GM23338 (cell line): Measurements from ENCODE around the gene HMCN2. TPM values are rescaled to one million over a fixed set of nuclear protein-coding genes. Genes with fewer than 3 reads are reported as not detected.

Experiments
- ATAC-seq: fragments of 200-7000 bp; cut with Tn5 transposase; 3 replicates; pipeline ENCODE4 v1.9.1; 2020
- DNase-seq: peaks from one replicate; pipeline ENCODE4 v3.0.0-alpha.2; 2015; ENCODE audit warnings: low spot score
- H2AFZ ChIP-seq: fragments of 200-600 bp; sonication (generic); 2 replicates; pipeline ENCODE4 v1.8.0; 2016; ENCODE audit warnings: antibody characterized with exemption, mild to moderate bottlenecking, moderate library complexity
- H3F3A ChIP-seq: fragments of 200-600 bp; sonication (generic); replicated peaks from 2 replicates; pipeline ENCODE4 v1.8.0; 2017; ENCODE audit warnings: antibody characterized with exemption, mixed run types, low read depth
- H3K27ac ChIP-seq: fragments of 200-600 bp; sonication (generic); 2 replicates; pipeline ENCODE4 v1.6.1; 2016; ENCODE audit warnings: low read depth
- H3K27me3 ChIP-seq: fragments of 200-600 bp; sonication (generic); 2 replicates; pipeline ENCODE4 v1.8.0; 2016; ENCODE audit warnings: mild to moderate bottlenecking, mixed run types, moderate library complexity; ENCODE audit not compliant: insufficient read depth
- H3K36me3 ChIP-seq: fragments of 200-600 bp; sonication (generic); 2 replicates; pipeline ENCODE4 v1.8.0; 2016; ENCODE audit warnings: mild to moderate bottlenecking; ENCODE audit not compliant: insufficient read depth
- H3K4me1 ChIP-seq: fragments of 200-600 bp; sonication (generic); 2 replicates; pipeline ENCODE4 v1.8.0; 2016; ENCODE audit warnings: mild to moderate bottlenecking, moderate library complexity; ENCODE audit not compliant: insufficient read depth
- H3K4me2 ChIP-seq: fragments of 200-600 bp; sonication (generic); 2 replicates; pipeline ENCODE4 v1.7.1; 2017; ENCODE audit warnings: mixed run types
- H3K4me3 ChIP-seq: fragments of 200-600 bp; sonication (generic); 2 replicates; pipeline ENCODE4 v1.6.1; 2016; ENCODE audit warnings: mixed run types
- H3K79me2 ChIP-seq: fragments of 200-600 bp; sonication (generic); replicated peaks from 2 replicates; pipeline ENCODE4 v1.8.0; 2017; ENCODE audit warnings: mild to moderate bottlenecking; ENCODE audit not compliant: insufficient read depth
- H3K9me2 ChIP-seq: fragments of 200-600 bp; sonication (generic); 2 replicates; pipeline ENCODE4 v1.8.0; 2017; ENCODE audit not compliant: insufficient read depth
- H4K20me1 ChIP-seq: fragments of 200-600 bp; sonication (generic); replicated peaks from 2 replicates; pipeline ENCODE4 v1.8.0; 2017; ENCODE audit warnings: mild to moderate bottlenecking; ENCODE audit not compliant: insufficient read depth
- H3K27ac Mint-ChIP-seq: 2 replicates; pipeline ENCODE4 v1.8.0; 2020; ENCODE audit warnings: inconsistent platforms, mild to moderate bottlenecking, moderate library complexity, mixed read lengths
- H3K27me3 Mint-ChIP-seq: 3 replicates; pipeline ENCODE4 v1.8.0; 2022; ENCODE audit warnings: low read depth, mild to moderate bottlenecking, moderate library complexity, mixed read lengths, inconsistent platforms; ENCODE audit not compliant: insufficient read depth, poor library complexity
- H3K36me3 Mint-ChIP-seq: 3 replicates; pipeline ENCODE4 v1.8.0; 2021; ENCODE audit warnings: low read depth, mild to moderate bottlenecking, inconsistent platforms, moderate library complexity, mixed read lengths
- H3K4me1 Mint-ChIP-seq: 3 replicates; pipeline ENCODE4 v1.8.0; 2020; ENCODE audit warnings: mild to moderate bottlenecking, inconsistent platforms, mixed read lengths
- H3K4me3 Mint-ChIP-seq: 3 replicates; pipeline ENCODE4 v1.8.0; 2021; ENCODE audit warnings: moderate library complexity, mild to moderate bottlenecking, inconsistent platforms, mixed read lengths
- H3K9me3 Mint-ChIP-seq: 3 replicates; pipeline ENCODE4 v1.8.0; 2020; ENCODE audit warnings: moderate library complexity, mild to moderate bottlenecking, inconsistent platforms, mixed read lengths
- CTCF ChIP-seq, 2 experiments: fragments of 200-600 bp in 1 of 2; sonication (generic) in 1 of 2; conservative IDR thresholded peaks; 2 replicates each; pipeline versions ENCODE4 v1.5.1 to v1.6.1; 2016 to 2017; ENCODE audit warnings: antibody characterized with exemption in 2 of 2, low read depth in 2 of 2, mild to moderate bottlenecking in 2 of 2, moderate library complexity in 1 of 2
- JUNB ChIP-seq: IDR thresholded peaks from one replicate; pipeline ENCODE4 v1.6.1; 2016; ENCODE audit warnings: antibody characterized with exemption; ENCODE audit not compliant: unreplicated experiment
- POLR2AphosphoS5 ChIP-seq: IDR thresholded peaks from 2 replicates; pipeline ENCODE4 v1.6.1; 2016; ENCODE audit warnings: antibody characterized with exemption, low read depth
- STAT1 ChIP-seq: IDR thresholded peaks from one replicate; pipeline ENCODE4 v1.6.1; 2016; ENCODE audit warnings: antibody characterized with exemption; ENCODE audit not compliant: unreplicated experiment
- ZNF331 ChIP-seq: fragments of 250-450 bp; sonication (Bioruptor Pico); IDR thresholded peaks from 2 replicates; pipeline ENCODE4 v1.5.0; 2020; ENCODE audit warnings: low read depth, mild to moderate bottlenecking, moderate library complexity
- polyA plus RNA-seq: library from polyadenylated mRNA; unstranded; fragments of >200 nt; fragmentation: Nextera tagmentation; extraction: Ambion mirVana; gene quantifications from 2 replicates; pipeline ENCODE4 v1.2.1, GENCODE V29; 2016
- total RNA-seq: library from RNA; depleted of rRNA; stranded (reverse); fragments of >200 nt; shearing (Covaris generic); gene quantifications from 2 replicates; pipeline ENCODE4 v1.2.3, GENCODE V29; 2014

Gene HMCN2
- total and polyA plus RNA-seq, 2 experiments from 2014 or later, result 1.3 to 4.7 TPM

GRCh38 chr9:130444565-130445221, 179.1 kb downstream of the HMCN2 start, which contains the start of gene ASS1:
Gene ASS1, plus strand, starts transcription at chr9:130444961. Its CDS starts 7,268 bp downstream, at chr9:130452229.
- DNase-seq, result peak; percentile 87
- H2AFZ ChIP-seq, result peak within 1 kb of the TSS; percentile 96

GRCh38 chr9:130445268-130445983, 179.9 kb downstream of the HMCN2 start:
- Mint-ChIP-seq H3K27ac (peak overlapping the region; percentile 84; the same call in 1 of the 2 replicates), H3K36me3 (peaks cover 31% of the 10 kb centered on the region), H3K4me1 (peaks cover 43% of the 10 kb centered on the region), H3K9me3 (peaks cover 16% of the 10 kb centered on the region), H3K27me3 (peaks cover 40% of the 10 kb centered on the region), H3K4me3 (peak overlapping the region; percentile 76)
- peaks cover 35% of the 10 kb centered on the region for H3K4me1 ChIP-seq
- no peak overlapping the region for H3K27ac ChIP-seq
- peak overlapping the region; percentile 96 for H3K4me2 ChIP-seq
- no peaks in the 10 kb centered on the region for H3K9me2 ChIP-seq
- H3K36me3 ChIP-seq, result peaks cover 7% of the 10 kb centered on the region; the same call in 1 of the 2 replicates
- TF ChIP-seq CTCF (conservative IDR thresholded peaks at IDR 0.05; ENCODE audit: low read depth in 2 of 2), result 0 out of 4 replicates have a peak, but pooled peaks of 1 of the 2 experiments have one; percentile 2
- TF ChIP-seq POLR2AphosphoS5, result no peak
- TF ChIP-seq ZNF331 (CRISPR knock-in tag), result no peak
- TF ChIP-seq JUNB, result no peak
- H2AFZ ChIP-seq, result peak overlapping the region; percentile 63
- H3K79me2 ChIP-seq, result no peaks in the 10 kb centered on the region; the same call in 1 of the 2 replicates
- peaks cover 8% of the 10 kb centered on the region; the same call in 1 of the 2 replicates for H3F3A ChIP-seq
- peak; percentile 16 for ATAC-seq
- H4K20me1 ChIP-seq, result no peaks in the 10 kb centered on the region; the same call in 1 of the 2 replicates
- peak; percentile 52 for DNase-seq
- peak overlapping the region; percentile 85 for H3K4me3 ChIP-seq
- H3K27me3 ChIP-seq, result peaks cover 30% of the 10 kb centered on the region

More at GRCh38 chr9:130444565-130445221, 179.1 kb downstream of the HMCN2 start, which contains the start of gene ASS1:
- Histone ChIP-seq H3K27ac (no peak within 1 kb of the TSS), H3F3A (peaks cover 8% of the 10 kb centered on the region; the same call in 1 of the 2 replicates), H3K9me2 (no peaks in the 10 kb centered on the region), H3K4me1 (peaks cover 35% of the 10 kb centered on the region), H3K36me3 (peaks cover 7% of the 10 kb centered on the region; the same call in 1 of the 2 replicates), H3K4me2 (peak within 1 kb of the TSS; percentile 96), H3K27me3 (peaks cover 30% of the 10 kb centered on the region), H3K79me2 (no peaks in the 10 kb centered on the region; the same call in 1 of the 2 replicates), H4K20me1 (no peaks in the 10 kb centered on the region; the same call in 1 of the 2 replicates), H3K4me3 (peak within 1 kb of the TSS; percentile 85)
- H3K4me3 Mint-ChIP-seq, result peak within 1 kb of the TSS; percentile 76
- H3K27ac Mint-ChIP-seq, result peak within 1 kb of the TSS; percentile 84; the same call in 1 of the 2 replicates
- TF ChIP-seq STAT1 (no peak), POLR2AphosphoS5 (peak; percentile 57)
- peaks cover 16% of the 10 kb centered on the region for H3K9me3 Mint-ChIP-seq
- H3K36me3 Mint-ChIP-seq, result peaks cover 30% of the 10 kb centered on the region
- H3K4me1 Mint-ChIP-seq, result peaks cover 38% of the 10 kb centered on the region
- peak; percentile 61 for ATAC-seq
- H3K27me3 Mint-ChIP-seq, result peaks cover 39% of the 10 kb centered on the region
